ENCODE measurements around the gene CDH23. TPM values are rescaled to one million over a fixed set of nuclear protein-coding genes. Genes with fewer than 3 reads are reported as not detected.

CDH23 gene
- total and polyA plus RNA-seq, 4 experiments from 2014 or later, result 1.8 to 5.4 (median 3.6) TPM

GRCh38 chr10:71459513-71459912 lies 62.8 kb downstream of the CDH23 start:
- H3K9me3 Mint-ChIP-seq, result peaks cover 0 to 2% (median 0%) of the 10 kb centered on the region in 8 donors
- H3K36me3 Mint-ChIP-seq, result no peaks in the 10 kb centered on the region
- DNase-seq, result no peak
- CTCF ChIA-PET (ENCODE audit: partially characterized antibody), result interaction anchor here (1.1 kb wide), 1 partner anchor 75 kb away, joined by 3 read pairs; no protein-coding TSS in a partner anchor
- Histone ChIP-seq H3K4me1 (ENCODE audit: insufficient read depth, low read length) (no peaks in the 10 kb centered on the region), H3K27me3 (ENCODE audit: insufficient read depth, low read length) (no peaks in the 10 kb centered on the region), H3K27ac (ENCODE audit: low read depth, low read length) (no peak overlapping the region), H3K4me3 (ENCODE audit: low read length in 2 of 2) (no peak overlapping the region), H3K9me3 (ENCODE audit: control insufficient read depth in 1 of 2, low read length in 2 of 2) (no peaks in the 10 kb centered on the region), H3K36me3 (ENCODE audit: insufficient read depth, low read length) (no peaks in the 10 kb centered on the region)
- intact Hi-C loops (cut with micrococcal nuclease), result no loop called here
- no peaks in the 10 kb centered on the region for H3K4me1 Mint-ChIP-seq
- POLR2A ChIA-PET (ENCODE audit: partially characterized antibody), result no interaction called here
- no peak overlapping the region for H3K4me3 Mint-ChIP-seq
- no peak overlapping the region for H3K27ac Mint-ChIP-seq
- H3K27me3 Mint-ChIP-seq, result peaks cover 5 to 12% of the 10 kb centered on the region in 2 donors

- Mint-ChIP-seq H3K9me3 (peaks cover 0 to 2% (median 0%) of the 10 kb centered on the region in 8 donors), H3K4me3 (no peak overlapping the region), H3K36me3 (no peaks in the 10 kb centered on the region), H3K27ac (no peak overlapping the region), H3K27me3 (peaks cover 2 to 12% of the 10 kb centered on the region in 2 donors), H3K4me1 (no peaks in the 10 kb centered on the region)
- CTCF ChIA-PET (ENCODE audit: partially characterized antibody), result no interaction called here
- intact Hi-C loops (cut with micrococcal nuclease), result no loop called here
- Histone ChIP-seq H3K27ac (ENCODE audit: low read depth, low read length) (no peak overlapping the region), H3K9me3 (ENCODE audit: control insufficient read depth in 1 of 2, low read length in 2 of 2) (no peaks in the 10 kb centered on the region), H3K36me3 (ENCODE audit: insufficient read depth, low read length) (no peaks in the 10 kb centered on the region), H3K27me3 (ENCODE audit: insufficient read depth, low read length) (no peaks in the 10 kb centered on the region), H3K4me3 (ENCODE audit: low read length in 2 of 2) (no peak overlapping the region), H3K4me1 (ENCODE audit: insufficient read depth, low read length) (no peaks in the 10 kb centered on the region)
- no peak for DNase-seq
- POLR2A ChIA-PET (ENCODE audit: partially characterized antibody), result no interaction called here
Observed at GRCh38 chr10:71460615-71461014, 63.9 kb downstream of the CDH23 start.

GRCh38 chr10:71461457-71461856 lies 64.7 kb downstream of the CDH23 start:
- Mint-ChIP-seq H3K4me3 (no peak overlapping the region), H3K9me3 (peaks cover 0 to 2% (median 0%) of the 10 kb centered on the region in 8 donors), H3K27me3 (peaks cover 2 to 9% of the 10 kb centered on the region in 2 donors), H3K36me3 (no peaks in the 10 kb centered on the region), H3K27ac (no peak overlapping the region), H3K4me1 (no peaks in the 10 kb centered on the region)
- ChIA-PET CTCF (ENCODE audit: partially characterized antibody) (no interaction called here), POLR2A (ENCODE audit: partially characterized antibody) (no interaction called here)
- no peaks in the 10 kb centered on the region for H3K36me3 ChIP-seq (ENCODE audit: insufficient read depth, low read length)
- no peaks in the 10 kb centered on the region for H3K9me3 ChIP-seq (ENCODE audit: control insufficient read depth in 1 of 2, low read length in 2 of 2)
- intact Hi-C loops (cut with micrococcal nuclease), result no loop called here
- no peak for DNase-seq
- H3K4me1 ChIP-seq (ENCODE audit: insufficient read depth, low read length), result no peaks in the 10 kb centered on the region
- no peak overlapping the region for H3K27ac ChIP-seq (ENCODE audit: low read depth, low read length)
- H3K27me3 ChIP-seq (ENCODE audit: insufficient read depth, low read length), result no peaks in the 10 kb centered on the region
- H3K4me3 ChIP-seq (ENCODE audit: low read length in 2 of 2), result no peak overlapping the region

GRCh38 chr10:71462062-71462935 lies 65.6 kb downstream of the CDH23 start:
- no peak overlapping the region for H3K4me3 ChIP-seq (ENCODE audit: low read length in 2 of 2)

GRCh38 chr10:71463111-71463510 lies 66.4 kb downstream of the CDH23 start:
- no peak overlapping the region for H3K27ac Mint-ChIP-seq
- POLR2A ChIA-PET (ENCODE audit: partially characterized antibody), result no interaction called here
- H3K4me1 ChIP-seq (ENCODE audit: insufficient read depth, low read length), result no peaks in the 10 kb centered on the region
- peaks cover 2 to 5% of the 10 kb centered on the region in 2 donors for H3K27me3 Mint-ChIP-seq
- no peak for DNase-seq
- no peaks in the 10 kb centered on the region for H3K36me3 ChIP-seq (ENCODE audit: insufficient read depth, low read length)
- no peak overlapping the region for H3K4me3 Mint-ChIP-seq
- no peaks in the 10 kb centered on the region for H3K4me1 Mint-ChIP-seq
- CTCF ChIA-PET (ENCODE audit: partially characterized antibody), result no interaction called here
- no peaks in the 10 kb centered on the region for H3K27me3 ChIP-seq (ENCODE audit: insufficient read depth, low read length)
- H3K9me3 ChIP-seq (ENCODE audit: control insufficient read depth in 1 of 2, low read length in 2 of 2), result no peaks in the 10 kb centered on the region
- intact Hi-C loops (cut with micrococcal nuclease), result no loop called here
- H3K9me3 Mint-ChIP-seq, result peaks cover 0 to 2% (median 0%) of the 10 kb centered on the region in 8 donors
- no peaks in the 10 kb centered on the region for H3K36me3 Mint-ChIP-seq
- no peak overlapping the region for H3K27ac ChIP-seq (ENCODE audit: low read depth, low read length)
- no peak overlapping the region for H3K4me3 ChIP-seq (ENCODE audit: low read length in 2 of 2)

More at GRCh38 chr10:71462062-71462935, 65.6 kb downstream of the CDH23 start:
- Mint-ChIP-seq H3K27ac (no peak overlapping the region), H3K27me3 (peaks cover 2 to 5% of the 10 kb centered on the region in 2 donors), H3K4me1 (no peaks in the 10 kb centered on the region), H3K9me3 (peaks cover 0 to 2% (median 0%) of the 10 kb centered on the region in 8 donors), H3K36me3 (no peaks in the 10 kb centered on the region), H3K4me3 (no peak overlapping the region)
- no peak for DNase-seq
- Histone ChIP-seq H3K9me3 (ENCODE audit: control insufficient read depth in 1 of 2, low read length in 2 of 2) (no peaks in the 10 kb centered on the region), H3K27ac (ENCODE audit: low read depth, low read length) (no peak overlapping the region), H3K36me3 (ENCODE audit: insufficient read depth, low read length) (no peaks in the 10 kb centered on the region), H3K4me1 (ENCODE audit: insufficient read depth, low read length) (no peaks in the 10 kb centered on the region), H3K27me3 (ENCODE audit: insufficient read depth, low read length) (no peaks in the 10 kb centered on the region)
- ChIA-PET CTCF (ENCODE audit: partially characterized antibody) (no interaction called here), POLR2A (ENCODE audit: partially characterized antibody) (no interaction called here)
- intact Hi-C loops (cut with micrococcal nuclease), result no loop called here

GRCh38 chr10:71465551-71466252 lies 69.0 kb downstream of the CDH23 start:
- H3K4me3 ChIP-seq (ENCODE audit: low read length in 2 of 2), result no peak overlapping the region
- H3K36me3 Mint-ChIP-seq, result no peaks in the 10 kb centered on the region
- no peaks in the 10 kb centered on the region for H3K9me3 ChIP-seq (ENCODE audit: control insufficient read depth in 1 of 2, low read length in 2 of 2)
- H3K9me3 Mint-ChIP-seq, result peaks cover 0 to 2% (median 0%) of the 10 kb centered on the region in 8 donors
- CTCF ChIA-PET (ENCODE audit: partially characterized antibody), result no interaction called here
- H3K27me3 Mint-ChIP-seq, result peaks cover 0 to 2% of the 10 kb centered on the region in 2 donors
- intact Hi-C loops (cut with micrococcal nuclease), result no loop called here
- no peak for DNase-seq
- no peak overlapping the region for H3K27ac Mint-ChIP-seq
- H3K27me3 ChIP-seq (ENCODE audit: insufficient read depth, low read length), result no peaks in the 10 kb centered on the region
- H3K4me1 Mint-ChIP-seq, result no peaks in the 10 kb centered on the region
- no peaks in the 10 kb centered on the region for H3K4me1 ChIP-seq (ENCODE audit: insufficient read depth, low read length)
- no peaks in the 10 kb centered on the region for H3K36me3 ChIP-seq (ENCODE audit: insufficient read depth, low read length)
- POLR2A ChIA-PET (ENCODE audit: partially characterized antibody), result no interaction called here
- no peak overlapping the region for H3K27ac ChIP-seq (ENCODE audit: low read depth, low read length)
- H3K4me3 Mint-ChIP-seq, result no peak overlapping the region

GRCh38 chr10:71466330-71466729 lies 69.6 kb downstream of the CDH23 start:
- intact Hi-C loops (cut with micrococcal nuclease), result no loop called here

More at GRCh38 chr10:71466330-71466729, 69.6 kb downstream of the CDH23 start:
- Mint-ChIP-seq H3K27me3 (peaks cover 0 to 2% of the 10 kb centered on the region in 2 donors), H3K4me1 (no peaks in the 10 kb centered on the region), H3K36me3 (no peaks in the 10 kb centered on the region), H3K27ac (no peak overlapping the region), H3K9me3 (peaks cover 0 to 2% (median 0%) of the 10 kb centered on the region in 8 donors), H3K4me3 (no peak overlapping the region)
- no peak for DNase-seq
- CTCF ChIA-PET (ENCODE audit: partially characterized antibody), result no interaction called here
- H3K36me3 ChIP-seq (ENCODE audit: insufficient read depth, low read length), result no peaks in the 10 kb centered on the region
- H3K27me3 ChIP-seq (ENCODE audit: insufficient read depth, low read length), result no peaks in the 10 kb centered on the region
- H3K9me3 ChIP-seq (ENCODE audit: control insufficient read depth in 1 of 2, low read length in 2 of 2), result no peaks in the 10 kb centered on the region
- H3K4me1 ChIP-seq (ENCODE audit: insufficient read depth, low read length), result no peaks in the 10 kb centered on the region
- POLR2A ChIA-PET (ENCODE audit: partially characterized antibody), result no interaction called here
- H3K4me3 ChIP-seq (ENCODE audit: low read length in 2 of 2), result no peak overlapping the region
- no peak overlapping the region for H3K27ac ChIP-seq (ENCODE audit: low read depth, low read length)

Data from CD4-positive, alpha-beta memory T cell (primary cell).